ENCODE data around the gene ZKSCAN3. TPM values are rescaled to one million over a fixed set of nuclear protein-coding genes. Genes with fewer than 3 reads are reported as not detected.
"Not testable (repeated sequence)": the region's sequence is repeated elsewhere in the genome, so short reads cannot be mapped to it uniquely, and the experiment has no call there.

The ZKSCAN3 gene
- total RNA-seq, 1 experiment from 2014 or later = 5.2 TPM

DNA sequence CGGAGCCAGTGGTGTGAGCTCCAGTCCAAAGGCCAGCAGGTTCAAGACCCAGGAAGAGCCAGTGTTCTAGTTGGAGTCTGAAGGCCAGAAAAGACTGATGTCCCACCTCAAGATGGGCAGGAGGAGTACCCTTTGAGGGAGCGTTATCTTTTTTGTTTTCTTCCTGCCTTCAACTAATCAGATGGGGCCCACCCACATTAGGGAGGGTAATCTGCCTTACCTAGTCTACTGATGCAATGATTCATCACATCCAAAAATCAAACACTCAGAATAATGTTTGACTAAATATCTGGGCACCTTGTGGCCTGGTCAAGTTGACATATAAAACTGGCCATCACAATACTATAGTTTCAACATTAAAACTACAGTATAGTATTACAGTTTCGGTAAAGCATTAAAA is 19.7 kb downstream of the ZKSCAN3 start:
- no peak for DNase-seq (ENCODE audit: low spot score)
- in situ Hi-C loops (cut with HindIII; ENCODE audit: low sequenced_read_pairs) = no loop called here

GRCh38 chr6:28370440-28370839 is 20.7 kb downstream of the ZKSCAN3 start:
- in situ Hi-C loops (cut with HindIII; ENCODE audit: low sequenced_read_pairs) = no loop called here
- DNase-seq (ENCODE audit: low spot score) = no peak

DNA sequence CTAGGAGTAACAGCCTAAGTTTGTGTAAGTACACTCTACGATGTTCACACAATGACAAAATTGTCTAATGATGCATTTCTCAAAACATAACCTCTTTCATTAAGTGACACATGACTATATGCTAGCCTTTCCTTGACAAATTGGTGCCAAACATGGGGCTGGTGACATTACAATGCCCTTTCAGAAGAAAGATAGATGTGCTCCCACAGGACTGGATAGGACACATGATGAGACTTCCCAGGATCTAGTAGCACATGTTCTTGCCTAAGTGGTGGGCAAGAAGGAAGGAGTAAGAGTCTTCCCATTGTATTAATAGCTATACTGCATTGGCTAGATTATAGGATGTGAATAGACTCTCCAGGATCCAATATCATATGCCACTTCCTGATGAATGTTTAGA is 21.5 kb downstream of the ZKSCAN3 start:
- in situ Hi-C loops (cut with HindIII; ENCODE audit: low sequenced_read_pairs) = no loop called here
- no peak for DNase-seq (ENCODE audit: low spot score)

DNA sequence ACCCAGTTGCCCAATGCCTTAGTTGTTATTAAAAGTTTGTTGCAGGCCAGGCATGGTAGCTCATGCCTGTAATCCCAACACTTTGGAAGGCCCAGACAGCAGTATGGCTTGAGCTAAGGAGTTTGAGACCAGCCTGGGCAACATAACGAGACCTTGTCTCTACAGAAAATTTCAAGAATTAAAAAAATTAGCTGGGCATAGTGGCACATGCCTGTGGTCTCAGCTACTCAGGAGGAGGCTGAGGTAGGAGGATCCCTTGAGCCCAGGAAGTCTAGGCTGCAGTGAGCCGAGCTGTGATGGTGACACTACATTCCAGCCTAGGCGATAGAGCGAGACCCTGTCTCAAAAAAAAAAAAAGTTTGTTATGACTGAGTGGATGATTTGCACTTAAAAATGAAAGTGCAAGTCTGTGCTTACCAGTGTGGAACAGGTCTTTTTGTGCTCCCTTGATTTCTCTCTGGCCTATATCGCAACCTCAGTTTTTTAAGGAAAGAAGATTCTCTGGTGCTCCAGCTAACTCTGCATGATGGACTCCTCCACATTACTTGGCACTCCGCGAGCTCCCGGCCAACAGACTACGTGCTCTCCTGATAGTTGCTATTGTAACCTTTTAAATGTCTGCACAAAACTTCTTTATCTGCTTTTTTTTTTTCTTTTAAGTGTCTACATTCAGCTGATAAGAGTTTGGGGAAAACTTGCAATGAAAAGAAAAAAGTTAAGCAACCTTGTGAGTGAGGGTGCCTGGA is 22.1 kb downstream of the ZKSCAN3 start:
- DNase-seq (ENCODE audit: low spot score) = no peak
- in situ Hi-C loops (cut with HindIII; ENCODE audit: low sequenced_read_pairs) = no loop called here

GRCh38 chr6:28373925-28374324 is 24.2 kb downstream of the ZKSCAN3 start:
- no peak for DNase-seq (ENCODE audit: low spot score)
- in situ Hi-C loops (cut with HindIII; ENCODE audit: low sequenced_read_pairs) = no loop called here

GRCh38 chr6:28377879-28378278 is 28.1 kb downstream of the ZKSCAN3 start:
- in situ Hi-C loops (cut with HindIII; ENCODE audit: low sequenced_read_pairs) = no loop called here
- no peak for DNase-seq (ENCODE audit: low spot score)

DNA sequence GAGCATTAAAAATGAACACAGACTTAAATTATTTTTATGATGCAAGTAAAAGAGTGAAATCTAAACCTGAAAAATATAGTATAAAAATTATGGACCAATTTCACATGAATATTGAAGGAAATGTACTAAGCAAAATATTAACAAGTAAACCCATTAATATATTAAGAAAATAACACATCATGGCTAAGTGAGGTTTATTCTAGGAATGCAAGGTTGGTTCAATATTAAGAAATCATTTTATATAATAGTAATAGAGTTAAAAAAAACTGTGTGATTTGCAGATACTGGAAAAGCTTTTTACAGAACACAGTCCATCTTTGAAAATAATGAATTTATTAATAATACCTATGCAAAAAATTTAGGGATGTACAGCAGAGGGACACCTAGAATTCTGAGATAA is 28.9 kb downstream of the ZKSCAN3 start:
- in situ Hi-C loops (cut with HindIII; ENCODE audit: low sequenced_read_pairs) = no loop called here
- DNase-seq (ENCODE audit: low spot score) = no peak

DNA sequence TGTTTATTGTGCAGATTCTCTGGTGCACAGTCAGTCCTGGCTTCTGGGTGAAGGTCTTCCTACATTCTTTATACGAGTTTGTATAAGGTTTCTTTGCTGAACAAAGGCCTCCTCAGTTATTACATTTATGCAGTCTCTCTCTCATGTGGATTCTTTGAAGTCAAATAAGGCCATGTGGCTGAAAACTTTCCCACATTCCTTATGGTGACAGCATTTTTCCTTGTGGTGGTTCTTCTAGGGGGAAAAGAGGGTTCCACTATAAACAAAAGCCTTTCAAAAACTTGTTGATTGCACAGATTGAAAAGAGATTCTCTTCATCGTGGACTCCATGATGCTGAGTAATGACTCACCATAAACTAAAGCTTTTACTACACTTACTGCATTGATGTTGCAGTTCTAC is 30.6 kb downstream of the ZKSCAN3 start:
- in situ Hi-C loops (cut with HindIII; ENCODE audit: low sequenced_read_pairs) = no loop called here
- no peak for DNase-seq (ENCODE audit: low spot score)

DNA sequence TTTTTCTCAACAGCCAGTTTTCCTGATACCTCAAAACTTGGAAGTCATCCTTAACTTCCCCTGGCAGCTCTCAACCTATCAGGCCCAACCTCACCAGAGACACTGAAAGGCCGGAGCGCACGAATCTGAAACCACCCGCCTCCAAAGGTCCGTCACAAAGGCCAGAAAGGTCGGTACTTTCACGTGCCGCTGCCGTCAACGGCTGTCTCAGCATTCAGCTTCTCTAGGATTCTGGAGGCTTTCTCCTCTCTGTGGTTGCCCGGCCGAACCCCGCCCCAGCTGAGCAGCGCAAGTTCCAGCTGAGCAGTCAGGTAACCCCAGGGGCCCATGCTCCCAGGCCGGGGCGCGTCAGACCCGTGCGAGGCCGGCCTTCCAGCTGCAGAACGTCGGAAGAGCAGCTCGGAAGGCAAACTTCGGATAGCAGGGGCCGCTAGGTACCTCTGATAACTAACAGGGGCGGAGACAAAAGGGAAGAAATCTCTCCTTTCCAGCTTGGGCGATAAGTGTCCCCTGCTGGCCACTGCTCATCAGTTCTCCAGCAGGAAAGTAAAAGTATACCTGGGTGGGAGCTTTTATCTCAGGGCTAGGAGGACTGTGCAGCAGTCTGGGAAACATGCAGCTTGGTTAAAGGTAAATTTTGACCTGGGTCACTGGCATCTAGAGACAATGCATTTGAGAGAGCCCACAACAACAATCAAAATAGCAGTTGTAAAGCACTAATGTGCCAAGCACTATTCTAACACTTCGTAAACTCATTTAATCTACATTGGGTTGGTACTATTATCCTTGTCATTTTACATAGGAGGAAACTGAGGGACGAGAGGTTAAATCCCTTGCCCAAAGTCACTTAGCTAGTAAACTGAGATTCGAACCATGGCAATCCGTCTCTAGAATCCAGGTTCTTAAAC is 33.7 kb downstream of the ZKSCAN3 start:
- in situ Hi-C loops (cut with HindIII; ENCODE audit: low sequenced_read_pairs) = no loop called here
- peak; percentile 80 for DNase-seq (ENCODE audit: low spot score)

DNA sequence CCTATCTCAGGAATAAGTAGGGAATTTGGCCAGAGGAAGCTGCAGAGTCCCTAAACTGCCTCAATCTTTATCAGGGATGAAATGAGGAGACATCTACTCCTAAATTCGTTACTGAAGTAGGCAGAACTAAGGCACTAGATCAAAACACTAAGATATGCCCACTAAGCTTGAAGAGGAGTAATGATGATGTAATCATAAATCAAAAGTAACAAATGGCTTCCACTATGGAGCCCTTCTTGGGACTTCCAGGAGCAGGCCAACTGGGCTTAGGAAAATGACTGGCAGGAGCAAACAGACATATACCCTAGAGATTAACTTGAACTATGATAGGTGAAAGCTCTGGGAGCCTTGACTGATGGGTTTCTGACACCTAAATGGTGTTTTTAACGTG is 34.4 kb downstream of the ZKSCAN3 start:
- in situ Hi-C loops (cut with HindIII; ENCODE audit: low sequenced_read_pairs) = no loop called here
- no peak for DNase-seq (ENCODE audit: low spot score)

- no peak for DNase-seq (ENCODE audit: low spot score)
- in situ Hi-C loops (cut with HindIII; ENCODE audit: low sequenced_read_pairs) = no loop called here
These were observed 40.9 kb downstream of the ZKSCAN3 start for GRCh38 chr6:28390688-28391087.

DNA sequence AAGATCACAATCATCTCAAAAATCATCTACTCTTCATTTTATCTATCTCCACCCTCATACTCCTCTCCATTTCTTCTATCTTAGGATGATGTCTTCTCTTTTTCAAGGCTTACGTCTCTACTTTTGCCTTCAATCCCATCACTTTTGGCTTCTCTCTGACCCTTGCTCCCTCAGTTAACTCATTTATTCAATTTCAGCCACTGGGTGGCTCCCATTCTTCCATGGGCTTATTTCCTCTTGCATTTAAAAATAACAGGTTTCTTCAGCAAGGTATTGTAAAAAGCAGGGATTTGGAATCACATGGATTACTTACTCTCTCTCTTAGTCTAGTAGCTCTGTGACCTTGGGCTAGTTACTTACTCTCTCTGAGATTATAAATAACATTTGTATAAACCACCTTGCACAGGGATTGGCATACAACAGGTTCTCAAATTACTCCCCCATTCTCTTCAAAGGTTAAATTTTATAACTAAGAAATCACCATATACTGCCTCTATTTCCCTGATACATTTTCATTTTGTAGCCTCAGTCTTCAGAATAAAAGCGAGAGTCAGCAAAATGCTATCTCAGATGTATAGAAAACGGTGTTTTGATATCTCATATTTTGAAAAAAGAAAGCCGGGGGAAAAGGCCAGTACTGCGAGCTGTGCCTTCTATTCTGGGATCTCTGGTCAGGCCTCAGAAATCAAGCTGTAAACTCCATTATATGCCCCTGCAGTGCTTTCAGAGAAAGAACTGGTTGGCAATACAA is 44.3 kb downstream of the ZKSCAN3 start:
- in situ Hi-C loops (cut with HindIII; ENCODE audit: low sequenced_read_pairs) = no loop called here
- DNase-seq (ENCODE audit: low spot score) = peak; percentile 44

DNA sequence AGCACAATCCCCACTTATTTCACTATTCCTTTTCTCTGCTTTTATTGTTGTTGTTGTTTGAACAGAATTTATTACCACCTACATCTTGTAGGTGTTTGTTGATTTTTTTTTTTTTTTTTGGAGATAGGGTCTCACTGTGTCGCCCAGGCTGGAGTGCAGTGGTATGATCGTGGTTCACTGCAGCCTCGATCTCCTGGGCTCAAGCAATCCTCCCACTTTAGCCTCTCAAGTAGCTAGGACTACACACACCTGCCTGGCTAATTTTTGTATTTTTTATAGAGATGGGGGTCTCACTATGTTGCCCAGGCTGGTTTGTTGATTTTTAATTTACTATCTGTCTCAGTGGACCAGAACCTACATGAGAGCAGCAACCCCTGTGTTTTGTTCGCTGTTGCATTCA is 46.2 kb downstream of the ZKSCAN3 start:
- in situ Hi-C loops (cut with HindIII; ENCODE audit: low sequenced_read_pairs) = no loop called here

GRCh38 chr6:28399350-28400121 is 49.8 kb downstream of the ZKSCAN3 start, which contains the start of gene ZSCAN12:
ZSCAN12 (minus strand) TSS chr6:28399747; CDS start chr6:28398405, 1,342 bp downstream.
- in situ Hi-C loops (cut with HindIII; ENCODE audit: low sequenced_read_pairs) = no loop called here

More for the DNA sequence above, 46.2 kb downstream of the ZKSCAN3 start:
- DNase-seq (ENCODE audit: low spot score) = no peak

GRCh38 chr6:28400122-28400451 is 50.3 kb downstream of the ZKSCAN3 start:
- in situ Hi-C loops (cut with HindIII; ENCODE audit: low sequenced_read_pairs) = no loop called here
- no peak for DNase-seq (ENCODE audit: low spot score)

More at GRCh38 chr6:28399350-28400121, 49.8 kb downstream of the ZKSCAN3 start, which contains the start of gene ZSCAN12:
- peak; percentile 88 for DNase-seq (ENCODE audit: low spot score)

DNA sequence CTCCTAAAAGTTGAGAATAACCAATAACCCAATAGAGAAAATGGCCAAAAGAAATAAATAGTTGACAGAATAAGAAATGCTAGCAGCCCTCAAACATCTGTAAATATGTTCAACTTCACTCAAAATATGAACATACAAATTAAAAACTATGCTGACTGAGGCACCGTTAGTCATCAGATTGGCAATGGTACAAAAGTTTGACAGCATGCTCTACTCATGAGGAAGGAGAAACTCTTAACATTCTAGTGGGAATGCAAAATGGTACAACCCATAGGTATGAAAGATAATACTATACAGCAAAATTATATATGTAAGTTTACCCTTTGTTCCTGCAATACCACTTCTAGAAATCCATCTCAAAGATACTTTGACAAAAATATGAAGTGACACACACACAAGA is 51.4 kb downstream of the ZKSCAN3 start:
- in situ Hi-C loops (cut with HindIII; ENCODE audit: low sequenced_read_pairs) = no loop called here
- no peak for DNase-seq (ENCODE audit: low spot score)

GRCh38 chr6:28402197-28402596 is 52.5 kb downstream of the ZKSCAN3 start:
- DNase-seq (ENCODE audit: low spot score) = no peak
- in situ Hi-C loops (cut with HindIII; ENCODE audit: low sequenced_read_pairs) = no loop called here

- DNase-seq (ENCODE audit: low spot score); in situ Hi-C loops (cut with HindIII; ENCODE audit: low sequenced_read_pairs): not testable (repeated sequence)
These were observed 54.2 kb downstream of the ZKSCAN3 start for GRCh38 chr6:28403923-28404322.

DNA sequence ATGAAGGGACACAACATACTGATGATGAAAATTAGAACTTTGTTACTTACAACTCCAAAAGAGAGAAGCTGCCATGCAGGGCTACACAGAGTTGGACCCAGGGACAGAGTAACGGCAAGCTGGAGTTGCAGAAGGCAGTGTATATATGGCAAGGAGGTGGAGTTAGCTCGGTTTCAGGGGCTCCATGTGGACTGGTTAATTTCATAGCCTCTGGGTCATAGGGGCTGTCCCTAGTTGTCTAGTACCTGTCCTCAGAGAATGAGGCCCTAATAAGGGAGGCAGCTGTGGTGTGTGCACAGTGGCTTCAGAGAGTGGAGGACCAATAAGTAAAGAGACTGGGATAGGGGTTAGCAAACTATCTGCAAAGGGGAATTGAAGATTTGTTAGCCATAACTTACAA is 57.7 kb downstream of the ZKSCAN3 start:
- no peak for DNase-seq (ENCODE audit: low spot score)
- in situ Hi-C loops (cut with HindIII; ENCODE audit: low sequenced_read_pairs) = no loop called here

Measured in G401 (cell line).